HCT116 (cell line): ENCODE data around the gene BMP7.

ENCODE experiments used
- CBX3 ChIP-seq: IDR thresholded peaks from 2 replicates; pipeline ENCODE4 v1.6.1; 2012; ENCODE audit warnings: low read depth
- ELF1 ChIP-seq: IDR thresholded peaks from 2 replicates; pipeline ENCODE4 v1.6.1; 2012; ENCODE audit warnings: low read depth, borderline replicate concordance
- EZH2 ChIP-seq: fragments of 200-600 bp; sonication (generic); IDR thresholded peaks from 2 replicates; pipeline ENCODE4 v1.6.1; 2017; ENCODE audit warnings: antibody characterized with exemption, mixed run types
- JUND ChIP-seq: IDR thresholded peaks from 2 replicates; pipeline ENCODE4 v1.6.1; 2012
- POLR2A ChIP-seq: IDR thresholded peaks from 2 replicates; pipeline ENCODE4 v1.7.0; 2011; ENCODE audit warnings: borderline replicate concordance; ENCODE audit not compliant: insufficient read depth, insufficient read length; ENCODE audit errors: extremely low read depth
- POLR2AphosphoS5 ChIP-seq: IDR thresholded peaks from 2 replicates; pipeline ENCODE4 v1.6.1; 2011; ENCODE audit warnings: mild to moderate bottlenecking, low read depth, low read length, moderate library complexity
- SP1 ChIP-seq: IDR thresholded peaks from 2 replicates; pipeline ENCODE4 v1.6.1; 2012; ENCODE audit warnings: low read depth
- YY1 ChIP-seq: IDR thresholded peaks from 2 replicates; pipeline ENCODE4 v1.6.1; 2011; ENCODE audit warnings: low read length, low read depth, moderate library complexity, mild to moderate bottlenecking; ENCODE audit not compliant: insufficient replicate concordance; ENCODE audit errors: extremely low read depth
- TF ChIP-seq, protein P1 (sequence below), 3 experiments: fragments of 200-600 bp in 1 of 3; sonication (generic) in 1 of 3; IDR thresholded peaks in 2 of 3; conservative IDR thresholded peaks in 1 of 3; 2 replicates each; pipeline ENCODE4 v1.5.1; 2012 to 2017; ENCODE audit warnings: low read depth in 2 of 3, low read length in 2 of 3, antibody characterized with exemption in 1 of 3, borderline replicate concordance in 1 of 3, control low read depth in 1 of 3, mild to moderate bottlenecking in 1 of 3, mixed read lengths in 1 of 3, mixed run types in 1 of 3, moderate library complexity in 1 of 3; ENCODE audit not compliant: insufficient read depth in 1 of 3

DNA sequence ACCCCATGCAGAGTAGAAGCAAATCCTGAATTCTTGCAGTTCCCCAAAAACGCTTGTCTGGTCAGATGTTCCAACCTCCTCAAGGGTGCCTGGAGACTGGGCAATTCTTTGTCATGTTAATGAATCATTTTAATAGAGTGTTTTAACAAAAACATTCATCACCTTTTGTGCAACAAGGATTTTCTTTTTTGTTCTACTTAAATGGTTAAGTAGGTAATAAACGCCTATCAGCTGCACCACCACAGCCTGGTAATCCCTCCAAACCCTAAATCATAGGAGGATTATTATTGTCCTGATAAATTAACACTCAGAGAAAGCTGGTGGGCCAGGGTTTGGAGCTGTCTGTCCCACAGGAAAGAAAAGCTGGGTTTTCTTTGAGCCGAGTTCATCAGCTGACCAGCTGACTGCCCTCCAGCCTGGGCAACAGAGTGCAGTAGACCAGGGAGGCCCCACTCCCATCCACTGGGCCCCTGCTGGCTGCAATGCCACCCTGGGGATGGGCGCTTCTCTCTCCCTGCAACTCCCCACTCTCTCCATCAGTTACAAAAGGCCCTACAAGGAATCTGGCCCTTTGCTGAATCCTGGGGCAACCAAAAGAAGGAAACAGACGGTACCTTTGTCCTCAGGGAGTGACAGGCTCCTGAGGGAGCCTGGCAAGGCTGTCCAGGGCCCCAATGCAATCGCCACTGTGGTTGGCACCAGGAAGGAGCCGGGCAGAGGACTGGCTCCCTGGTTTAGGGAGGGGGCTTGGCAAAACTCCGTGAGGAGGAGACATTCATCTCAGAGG, 23.1 kb upstream of the BMP7 start:
- TF ChIP-seq POLR2AphosphoS5 = no peak
- TF ChIP-seq ELF1 = no peak
- TF ChIP-seq, protein P1, sequence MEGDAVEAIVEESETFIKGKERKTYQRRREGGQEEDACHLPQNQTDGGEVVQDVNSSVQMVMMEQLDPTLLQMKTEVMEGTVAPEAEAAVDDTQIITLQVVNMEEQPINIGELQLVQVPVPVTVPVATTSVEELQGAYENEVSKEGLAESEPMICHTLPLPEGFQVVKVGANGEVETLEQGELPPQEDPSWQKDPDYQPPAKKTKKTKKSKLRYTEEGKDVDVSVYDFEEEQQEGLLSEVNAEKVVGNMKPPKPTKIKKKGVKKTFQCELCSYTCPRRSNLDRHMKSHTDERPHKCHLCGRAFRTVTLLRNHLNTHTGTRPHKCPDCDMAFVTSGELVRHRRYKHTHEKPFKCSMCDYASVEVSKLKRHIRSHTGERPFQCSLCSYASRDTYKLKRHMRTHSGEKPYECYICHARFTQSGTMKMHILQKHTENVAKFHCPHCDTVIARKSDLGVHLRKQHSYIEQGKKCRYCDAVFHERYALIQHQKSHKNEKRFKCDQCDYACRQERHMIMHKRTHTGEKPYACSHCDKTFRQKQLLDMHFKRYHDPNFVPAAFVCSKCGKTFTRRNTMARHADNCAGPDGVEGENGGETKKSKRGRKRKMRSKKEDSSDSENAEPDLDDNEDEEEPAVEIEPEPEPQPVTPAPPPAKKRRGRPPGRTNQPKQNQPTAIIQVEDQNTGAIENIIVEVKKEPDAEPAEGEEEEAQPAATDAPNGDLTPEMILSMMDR (IDR thresholded peaks at IDR 0.05 in 2 of 3, conservative IDR thresholded peaks at IDR 0.05 in 1 of 3; ENCODE audit: borderline replicate concordance in 1 of 3, insufficient read depth in 1 of 3, low read depth in 2 of 3, low read length in 2 of 3) = no peak
- no peak for TF ChIP-seq CBX3
- no peak for TF ChIP-seq POLR2A
- no peak for TF ChIP-seq SP1
- TF ChIP-seq JUND = no peak
- no peak for TF ChIP-seq EZH2
- TF ChIP-seq YY1 = no peak
